K562 (cell line): Measurements from ENCODE around the gene ZDHHC18. TPM values are rescaled to one million over a fixed set of nuclear protein-coding genes. Genes with fewer than 3 reads are reported as not detected.

Experiments used
- ATAC-seq: fragments of 200-7000 bp; cut with Tn5 transposase; 3 replicates; pipeline ENCODE4 v1.9.1; 2020; ENCODE audit warnings: moderate library complexity
- BruUV-seq: library from RNA; stranded (reverse); fragments of 400-500 nt; replicated peaks from 2 replicates; lab custom pipeline; 2021; lab: Mats Ljungman, UMichigan
- CTCF ChIA-PET: fragments of 300-600 bp; formaldehyde crosslinking; extraction: SDS; loops from one replicate; lab custom pipeline; 2021; ENCODE audit warnings: low intra/inter-chr PET ratio; lab: Yijun Ruan, JAX
- POLR2A ChIA-PET: fragments of 300-600, 350-650 bp; sonication (Branson Sonifier 250); formaldehyde crosslinking; extraction: SDS; loops from one replicate; lab custom pipeline; 2021; ENCODE audit warnings: antibody characterized with exemption, inconsistent platforms; lab: Yijun Ruan, JAX
- DNase-seq, 4 experiments: peaks; one replicate each; pipeline versions ENCODE4 v3.0.0 to v3.0.0-alpha.2; 2011 to 2018; ENCODE audit warnings: low spot score in 3 of 4, mixed read lengths in 3 of 4; ENCODE audit errors: extremely low read depth in 1 of 4
- FAIRE-seq: peaks from 2 replicates; lab custom pipeline; 2011; peaks lifted over from hg19 to GRCh38; lab: Jason Lieb, UNC
- H2AFZ ChIP-seq: 2 replicates; pipeline ENCODE4 v1.6.0; 2011; ENCODE audit warnings: low read depth, low read length, control low read depth, inconsistent platforms
- H3K27ac ChIP-seq: fragments of 200-600 bp; 3 replicates; pipeline ENCODE4 v1.8.0; 2011; ENCODE audit warnings: low read depth, mild to moderate bottlenecking, control low read depth, inconsistent platforms, low read length, moderate library complexity, mixed read lengths; ENCODE audit errors: extremely low read depth
- H3K27me3 ChIP-seq, 2 experiments: fragments of 300-600 bp in 1 of 2; 2 replicates in 1 of 2; 3 replicates in 1 of 2; pipeline versions ENCODE4 v1.6.0 to v1.8.0; 2011; ENCODE audit warnings: inconsistent platforms in 2 of 2, low read length in 2 of 2, mild to moderate bottlenecking in 1 of 2, mixed read lengths in 1 of 2, moderate library complexity in 1 of 2; ENCODE audit not compliant: control insufficient read depth in 2 of 2, insufficient read depth in 2 of 2
- H3K36me3 ChIP-seq: fragments of 300-600 bp; 3 replicates; pipeline ENCODE4 v1.8.0; 2011; ENCODE audit warnings: mild to moderate bottlenecking, low read length, inconsistent platforms; ENCODE audit not compliant: control insufficient read depth, insufficient read depth
- H3K4me1 ChIP-seq, 2 experiments: fragments of 200-600 bp in 1 of 2; replicated peaks in 1 of 2; 2 replicates in 1 of 2; 3 replicates in 1 of 2; pipeline versions ENCODE4 v1.5.1 to v1.8.0; 2011; ENCODE audit warnings: inconsistent platforms in 2 of 2, low read length in 2 of 2, mild to moderate bottlenecking in 1 of 2, mixed read lengths in 1 of 2, moderate library complexity in 1 of 2; ENCODE audit not compliant: control insufficient read depth in 2 of 2, insufficient read depth in 2 of 2
- H3K4me2 ChIP-seq: 2 replicates; pipeline ENCODE4 v1.6.1; 2011; ENCODE audit warnings: low read length, control low read depth, inconsistent platforms, mixed read lengths; ENCODE audit not compliant: insufficient read depth
- H3K4me3 ChIP-seq: fragments of 200-600 bp; sonication (generic), shearing (Covaris generic); 2 replicates; pipeline ENCODE4 v1.5.1; 2016; ENCODE audit warnings: control low read depth, inconsistent platforms
- H3K79me2 ChIP-seq: fragments of 200-600 bp; 3 replicates; pipeline ENCODE4 v1.8.0; 2011; ENCODE audit warnings: low read length, inconsistent platforms; ENCODE audit not compliant: control insufficient read depth, insufficient read depth
- H3K9ac ChIP-seq, 2 experiments: 2 replicates each; pipeline versions ENCODE4 v1.6.0 to v1.6.1; 2011; ENCODE audit warnings: low read depth in 2 of 2, low read length in 2 of 2, control low read depth in 1 of 2, inconsistent platforms in 1 of 2, mild to moderate bottlenecking in 1 of 2, mixed read lengths in 1 of 2; ENCODE audit not compliant: insufficient read depth in 1 of 2
- H3K9me1 ChIP-seq: one replicate; pipeline ENCODE4 v1.6.0; 2011; ENCODE audit warnings: inconsistent platforms, mild to moderate bottlenecking, low read length, moderate library complexity; ENCODE audit not compliant: control insufficient read depth, insufficient read depth
- H3K9me3 ChIP-seq: replicated peaks from 2 replicates; pipeline ENCODE4 v1.5.1; 2011; ENCODE audit warnings: low read depth, low read length, inconsistent platforms; ENCODE audit not compliant: control insufficient read depth, insufficient read depth
- H4K20me1 ChIP-seq: replicated peaks from 2 replicates; pipeline ENCODE4 v1.6.1; 2011; ENCODE audit warnings: low read length, inconsistent platforms, mixed read lengths; ENCODE audit not compliant: control insufficient read depth, insufficient read depth
- CREB1 ChIP-seq, 2 experiments: sonication (generic) in 1 of 2; formaldehyde crosslinking in 1 of 2; IDR thresholded peaks; 2 replicates each; pipeline versions ENCODE4 v1.6.1 to v1.8.0; 2012 to 2022; ENCODE audit warnings: inconsistent platforms in 1 of 2, mild to moderate bottlenecking in 1 of 2, missing genetic modification reagents in 1 of 2, moderate library complexity in 1 of 2
- PTRF ChIP-seq: fragments of 450-650 bp; IDR thresholded peaks from 2 replicates; pipeline ENCODE4 v1.6.1; 2016; ENCODE audit warnings: mild to moderate bottlenecking, missing genetic modification characterization, missing compliant biosample characterization
- WGBS: fragments of 100-300 bp; shearing (Covaris generic); methylation state at CpG from one replicate; pipeline ENCODE4 v1.1.6; 2016; ENCODE audit warnings: low coverage, mixed read lengths; ENCODE audit not compliant: insufficient coverage; ENCODE audit errors: missing lambda C conversion rate; 5-methylcytosine and 5-hydroxymethylcytosine counted together
- in situ Hi-C: fragments of 300-500 bp; cut with MboI; formaldehyde crosslinking; loops from 4 replicates; pipeline ENCODE4 v1.15.0; 2018; ENCODE audit warnings: inconsistent platforms, mixed read lengths
- intact Hi-C: fragments of 100-400 bp; cut with micrococcal nuclease; formaldehyde crosslinking; loops from 2 replicates; pipeline ENCODE4 v1.14.2; 2022
- polyA plus RNA-seq, 8 experiments: library from polyadenylated mRNA; depleted of rRNA in 4 of 8; stranded (reverse) in 5 of 8; unstranded in 3 of 8; fragments of >200 nt; fragmentation: Nextera tagmentation in 2 of 8; fragmentation: Illumina TruSeq in 1 of 8; extraction: Ambion mirVana in 2 of 8; extraction: Trizol in 1 of 8; gene quantifications; 2 replicates each; pipeline versions ENCODE4 v1.2.1 to v1.2.3, GENCODE V29; 2011 to 2014; ENCODE audit warnings: inconsistent platforms in 1 of 8, missing spikeins in 1 of 8
- total RNA-seq, 7 experiments: library from RNA; depleted of rRNA in 6 of 7; stranded (reverse); fragments of >200 nt in 6 of 7; fragmentation: Illumina TruSeq in 2 of 7; extraction: Trizol in 2 of 7; gene quantifications; 2 replicates each; pipeline versions ENCODE4 v1.2.1 to v1.2.3, GENCODE V29; 2011 to 2021; ENCODE audit warnings: low replicate concordance in 1 of 7

Gene ZDHHC18
- total and polyA plus RNA-seq, 9 of the 15 experiments (the other 6 are each of a cell fraction or from before 2014, with no cell fraction given): 0.42 to 35.6 (median 15.8) TPM

DNA sequence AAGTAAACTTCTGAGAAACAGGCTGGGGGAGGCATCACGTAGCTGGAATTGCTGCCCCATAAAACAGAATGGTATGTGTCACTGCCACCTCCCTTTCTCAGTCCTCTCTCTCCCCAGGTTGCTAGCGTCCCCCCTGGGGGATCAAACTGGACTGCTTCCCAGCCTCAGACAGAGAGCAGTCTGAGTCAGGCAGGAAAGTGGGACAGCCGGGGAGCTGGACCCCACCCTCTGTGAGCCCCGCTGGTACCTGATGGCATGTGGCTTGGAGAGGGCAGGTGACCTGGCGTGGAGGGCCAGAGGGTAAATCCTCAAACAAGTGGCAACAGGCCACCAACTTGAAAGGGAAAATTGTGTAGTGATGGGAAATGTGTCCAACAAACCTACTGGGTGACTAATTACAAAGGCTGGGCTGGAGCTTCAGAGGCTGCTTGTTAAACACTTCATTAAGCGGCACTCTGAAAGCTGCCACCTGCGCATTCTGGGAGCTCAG is 35.4 kb downstream of the ZDHHC18 start:
- CTCF ChIA-PET: interaction anchor here (0.6 to 1.7 kb wide), 2 partner anchors 16 to 186 kb away, joined by 3 to 7 read pairs; no protein-coding TSS in a partner anchor
- Histone ChIP-seq H3K4me1 (peaks cover 21 to 37% of the 10 kb centered on the region in 2 experiments), H4K20me1 (no peaks in the 10 kb centered on the region), H3K9ac (peak overlapping the region in 1 of 2 experiments; percentile 75; a peak in 2 of 4 replicates), H3K27me3 (no peaks in the 10 kb centered on the region), H3K9me1 (no peaks in the 10 kb centered on the region), H3K4me2 (no peak overlapping the region), H3K79me2 (no peaks in the 10 kb centered on the region), H3K4me3 (no peak overlapping the region), H3K27ac (no peak overlapping the region), H2AFZ (no peak overlapping the region), H3K9me3 (no peaks in the 10 kb centered on the region), H3K36me3 (no peaks in the 10 kb centered on the region)
- 82% methylated on average over 7 of the region's 7 CpGs for WGBS
- intact Hi-C loops: loop anchor here (10.0 kb wide), 1 partner anchor 167 kb away; the partner anchor contains the start of gene ARID1A
- ATAC-seq: no peak
- POLR2A ChIA-PET: interaction anchor here (0.5 to 2.5 kb wide), 4 partner anchors 9 to 260 kb away, joined by 3 to 11 read pairs (median 4); no protein-coding TSS in a partner anchor
- no peak for DNase-seq
- BruUV-seq: no TSS peak
- no peak for FAIRE-seq
- in situ Hi-C loops: no loop called here
- TF ChIP-seq PTRF (tag) (no peak), CREB1 (IDR thresholded peaks at IDR 0.05) (no peak), CREB1 (CRISPR knock-in tag; IDR thresholded peaks at IDR 0.05) (no peak)
